HepG2 (cell line): ENCODE results near the gene SOX8. TPM values are rescaled to one million over a fixed set of nuclear protein-coding genes. Genes with fewer than 3 reads are reported as not detected.

ENCODE experiments used
- ATAC-seq: fragments of 200-7000 bp; cut with Tn5 transposase; 3 replicates; pipeline ENCODE4 v1.9.1; 2020; ENCODE audit warnings: mild to moderate bottlenecking, moderate library complexity
- BruUV-seq: library from RNA; stranded (reverse); fragments of 400-500 nt; replicated peaks from 2 replicates; lab custom pipeline; 2021; lab: Mats Ljungman, UMichigan
- CTCF ChIA-PET: fragments of 300-600 bp; formaldehyde crosslinking; extraction: SDS; loops from one replicate; lab custom pipeline; 2021; ENCODE audit warnings: low total read pairs, inconsistent platforms, low intra/inter-chr PET ratio; lab: Yijun Ruan, JAX
- POLR2A ChIA-PET: fragments of 350-600 bp; sonication (Branson Sonifier 250); formaldehyde crosslinking; loops from one replicate; lab custom pipeline; 2020; ENCODE audit warnings: antibody characterized with exemption, inconsistent platforms; lab: Yijun Ruan, JAX
- DNase-seq: peaks from one replicate; pipeline ENCODE4 v3.0.0-alpha.2; 2015; ENCODE audit warnings: low spot score
- FAIRE-seq: peaks from 3 replicates; lab custom pipeline; 2011; peaks lifted over from hg19 to GRCh38; lab: Jason Lieb, UNC
- H2AFZ ChIP-seq: one replicate; pipeline ENCODE4 v1.6.1; 2011; ENCODE audit warnings: low read length, inconsistent platforms
- H3K27ac ChIP-seq: fragments of 300-600 bp; 3 replicates; pipeline ENCODE4 v1.8.0; 2011; ENCODE audit warnings: mixed run types, mild to moderate bottlenecking, mixed read lengths, low read length, inconsistent platforms; ENCODE audit not compliant: insufficient read depth; ENCODE audit errors: extremely low read length
- H3K27me3 ChIP-seq, 2 experiments: fragments of 200-600 bp in 1 of 2; 2 replicates in 1 of 2; 3 replicates in 1 of 2; pipeline versions ENCODE4 v1.6.0 to v1.8.0; 2011; ENCODE audit warnings: low read length in 2 of 2, mild to moderate bottlenecking in 2 of 2, moderate library complexity in 2 of 2, inconsistent platforms in 1 of 2; ENCODE audit not compliant: insufficient read depth in 2 of 2, control insufficient read depth in 1 of 2
- H3K36me3 ChIP-seq, 2 experiments: fragments of 200-600 bp in 1 of 2; replicated peaks in 1 of 2; 2 replicates in 1 of 2; 3 replicates in 1 of 2; pipeline versions ENCODE4 v1.5.1 to v1.8.0; 2011; ENCODE audit warnings: low read length in 2 of 2, inconsistent platforms in 1 of 2; ENCODE audit not compliant: insufficient read depth in 2 of 2, control insufficient read depth in 1 of 2
- H3K4me1 ChIP-seq: 2 replicates; pipeline ENCODE4 v1.5.1; 2012; ENCODE audit warnings: low read length, inconsistent platforms; ENCODE audit not compliant: insufficient read depth
- H3K4me2 ChIP-seq: 2 replicates; pipeline ENCODE4 v1.6.0; 2011; ENCODE audit warnings: low read depth, low read length, inconsistent platforms
- H3K4me3 ChIP-seq, 3 experiments: fragments of 200-600 bp in 1 of 3; sonication (generic), shearing (Covaris generic) in 1 of 3; replicated peaks in 1 of 3; 2 replicates each; pipeline ENCODE4 v1.5.1; 2011 to 2016; ENCODE audit warnings: low read length in 3 of 3, inconsistent platforms in 2 of 3, low read depth in 2 of 3, mild to moderate bottlenecking in 2 of 3, control low read depth in 1 of 3, mixed read lengths in 1 of 3; ENCODE audit not compliant: insufficient read depth in 1 of 3
- H3K79me2 ChIP-seq: one replicate; pipeline ENCODE4 v1.6.1; 2011; ENCODE audit warnings: low read length, inconsistent platforms; ENCODE audit not compliant: insufficient read depth
- H3K9ac ChIP-seq: 2 replicates; pipeline ENCODE4 v1.6.0; 2011; ENCODE audit warnings: mild to moderate bottlenecking, low read depth, low read length, inconsistent platforms; ENCODE audit not compliant: insufficient read depth
- H3K9me3 ChIP-seq: 2 replicates; pipeline ENCODE4 v1.5.1; 2012; ENCODE audit warnings: mild to moderate bottlenecking, low read length
- H4K20me1 ChIP-seq: 2 replicates; pipeline ENCODE4 v1.6.0; 2011; ENCODE audit warnings: inconsistent platforms, mild to moderate bottlenecking, low read length, moderate library complexity; ENCODE audit not compliant: insufficient read depth
- ATF7 ChIP-seq, 2 experiments: fragments of 450-650 bp in 1 of 2; sonication (generic) in 1 of 2; formaldehyde crosslinking in 1 of 2; IDR thresholded peaks; 2 replicates each; pipeline versions ENCODE4 v1.4.0 to v1.6.1; 2016 to 2020; ENCODE audit warnings: antibody characterized with exemption in 1 of 2, mild to moderate bottlenecking in 1 of 2, missing genetic modification reagents in 1 of 2
- EZH2 ChIP-seq: conservative IDR thresholded peaks from 2 replicates; pipeline ENCODE4 v1.6.1; 2012; ENCODE audit warnings: mild to moderate bottlenecking, low read depth, low read length, moderate library complexity
- HOXA7 ChIP-seq: sonication (generic); formaldehyde crosslinking; IDR thresholded peaks from 2 replicates; pipeline ENCODE4 v1.8.1; 2022; ENCODE audit warnings: mild to moderate bottlenecking, missing genetic modification reagents, moderate library complexity
- SIN3B ChIP-seq: fragments of 150-350 bp; IDR thresholded peaks from 2 replicates; pipeline ENCODE4 v1.6.1; 2014; ENCODE audit warnings: low read length
- ZNF333 ChIP-seq: sonication (generic); formaldehyde crosslinking; IDR thresholded peaks from 2 replicates; pipeline ENCODE4 v1.4.0; 2020; ENCODE audit warnings: mild to moderate bottlenecking, missing genetic modification reagents, borderline replicate concordance
- WGBS: methylation state at CpG from one replicate; pipeline ENCODE4 v1.1.6; 2017; ENCODE audit warnings: low lambda C conversion rate; 5-methylcytosine and 5-hydroxymethylcytosine counted together
- in situ Hi-C: cut with HindIII; loops from 2 replicates; pipeline ENCODE4 v1.10.0; 2017; ENCODE audit warnings: low pct_unique_long_range_greater_than_20kb; ENCODE audit not compliant: extremely low pct_ligation_motif_present
- intact Hi-C: fragments of 100-400 bp; cut with micrococcal nuclease; formaldehyde crosslinking; loops from one replicate; pipeline ENCODE4 v1.10.0; 2022; ENCODE audit not compliant: unreplicated experiment
- polyA plus RNA-seq, 8 experiments: library from polyadenylated mRNA; depleted of rRNA in 3 of 8; stranded (reverse) in 7 of 8; unstranded in 1 of 8; fragments of >200 nt; fragmentation: Illumina TruSeq in 4 of 8; extraction: Trizol in 4 of 8; gene quantifications; 2 replicates each; pipeline versions ENCODE4 v1.2.1 to v1.2.3, GENCODE V29; 2011 to 2016; ENCODE audit warnings: low read depth in 4 of 8, missing spikeins in 1 of 8, mixed read lengths in 1 of 8; ENCODE audit not compliant: insufficient read depth in 1 of 8
- total RNA-seq, 5 experiments: library from RNA; depleted of rRNA; stranded (reverse); fragments of >200 nt; fragmentation: Illumina TruSeq; extraction: Trizol; gene quantifications; 2 replicates each; pipeline ENCODE4 v1.2.3, GENCODE V29; 2016; ENCODE audit warnings: low read depth in 1 of 5
- TF ChIP-seq, protein P1 (sequence below): IDR thresholded peaks from 2 replicates; pipeline ENCODE4 v1.6.1; 2016; ENCODE audit warnings: mild to moderate bottlenecking, missing biosample characterization, missing genetic modification reagents
- TF ChIP-seq, protein P2 (sequence below): sonication (generic); formaldehyde crosslinking; IDR thresholded peaks from 2 replicates; pipeline ENCODE4 v1.8.1; 2023; ENCODE audit warnings: missing genetic modification reagents, mild to moderate bottlenecking, borderline replicate concordance

The SOX8 gene
- total and polyA plus RNA-seq, 2 of the 13 experiments (the other 11 are each of a cell fraction or from before 2014, with no cell fraction given) = 0.20 to 0.28 TPM

DNA sequence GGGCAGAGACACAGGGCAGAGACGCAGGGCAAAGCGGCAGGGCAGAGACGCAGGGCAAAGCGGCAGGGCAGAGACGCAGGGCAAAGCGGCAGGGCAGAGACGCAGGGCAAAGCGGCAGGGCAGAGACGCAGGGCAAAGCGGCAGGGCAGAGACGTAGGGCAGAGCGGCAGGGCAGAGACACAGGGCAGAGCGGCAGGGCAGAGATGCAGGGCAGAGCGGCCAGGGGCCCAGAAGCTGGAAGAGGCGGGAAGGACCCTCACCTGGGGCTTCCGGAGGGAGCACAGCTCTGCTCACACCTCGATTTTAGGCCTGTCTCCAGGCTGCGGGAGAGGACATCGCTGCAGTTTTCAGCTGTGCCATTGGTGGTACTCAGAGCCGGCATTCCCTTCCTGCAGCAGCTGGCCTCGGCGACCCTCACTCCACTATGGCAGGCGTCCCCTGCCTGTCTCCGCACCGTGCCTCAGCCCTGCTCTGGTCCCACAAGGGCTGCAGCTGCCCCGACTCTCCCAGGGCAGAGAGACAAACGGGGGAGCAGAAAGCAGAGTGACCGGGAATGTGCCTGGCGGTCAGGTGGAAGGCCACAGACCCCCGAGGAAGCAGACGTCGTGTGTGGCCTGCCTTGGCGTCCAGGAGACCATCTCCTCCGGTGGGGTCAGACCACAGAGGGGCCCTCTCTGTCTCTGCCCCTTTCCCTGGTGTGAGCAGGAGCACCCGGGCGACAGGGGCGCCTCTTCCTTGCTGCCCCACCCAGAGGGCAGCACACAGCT lies 29.9 kb downstream of the SOX8 start:
- peaks cover 5% of the 10 kb centered on the region; the same call in 1 of the 2 replicates for H4K20me1 ChIP-seq
- no peaks in the 10 kb centered on the region for H3K9me3 ChIP-seq
- FAIRE-seq (no peak), ATAC-seq (no peak), DNase-seq (no peak)
- no peaks in the 10 kb centered on the region for H3K36me3 ChIP-seq
- TF ChIP-seq HOXA7 (CRISPR knock-in tag) = no peak
- TF ChIP-seq, protein P1, sequence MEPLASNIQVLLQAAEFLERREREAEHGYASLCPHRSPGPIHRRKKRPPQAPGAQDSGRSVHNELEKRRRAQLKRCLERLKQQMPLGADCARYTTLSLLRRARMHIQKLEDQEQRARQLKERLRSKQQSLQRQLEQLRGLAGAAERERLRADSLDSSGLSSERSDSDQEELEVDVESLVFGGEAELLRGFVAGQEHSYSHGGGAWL (CRISPR knock-in tag) = no peak
- no peak for TF ChIP-seq ATF7 (IDR thresholded peaks at IDR 0.05)
- no peak for TF ChIP-seq ATF7 (CRISPR knock-in tag; IDR thresholded peaks at IDR 0.05)
- TF ChIP-seq, protein P2, sequence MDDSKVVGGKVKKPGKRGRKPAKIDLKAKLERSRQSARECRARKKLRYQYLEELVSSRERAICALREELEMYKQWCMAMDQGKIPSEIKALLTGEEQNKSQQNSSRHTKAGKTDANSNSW = no peak
- no peak for TF ChIP-seq SIN3B
- no peak for TF ChIP-seq ZNF333 (CRISPR knock-in tag)
- TF ChIP-seq EZH2 = peak; percentile 61; the same call in 1 of the 2 replicates
- H2AFZ ChIP-seq = no peak overlapping the region
- peaks cover 34 to 94% of the 10 kb centered on the region in 2 experiments for H3K27me3 ChIP-seq
- no TSS peak for BruUV-seq
- intact Hi-C loops = no loop called here
- H3K79me2 ChIP-seq = no peaks in the 10 kb centered on the region
- H3K4me1 ChIP-seq = no peaks in the 10 kb centered on the region
- no peak overlapping the region for H3K4me3 ChIP-seq
- H3K9ac ChIP-seq = no peak overlapping the region
- ChIA-PET CTCF (no interaction called here), POLR2A (no interaction called here)
- H3K27ac ChIP-seq = no peak overlapping the region
- 66% methylated on average over 15 of the region's 37 CpGs for WGBS
- in situ Hi-C loops = no loop called here
- H3K4me2 ChIP-seq = no peak overlapping the region
